HG03558 (cell line): Measurements from ENCODE around the gene SPATC1L.

Experiments used
- ATAC-seq: cut with Tn5 transposase; IDR thresholded peaks from one replicate; pipeline ENCODE4 v1.9.1; 2021; ENCODE audit warnings: moderate number of reproducible peaks; ENCODE audit not compliant: unreplicated experiment; ENCODE audit errors: extremely low read depth

Gene SPATC1L

GRCh38 chr21:46168238-46168637 is 16.0 kb downstream of the SPATC1L start:
- no peak for ATAC-seq

GRCh38 chr21:46165098-46165497 is 19.2 kb downstream of the SPATC1L start:
- no peak for ATAC-seq

GRCh38 chr21:46163380-46163779 is 20.9 kb downstream of the SPATC1L start:
- ATAC-seq, result no peak

- ATAC-seq, result no peak
Measured at GRCh38 chr21:46161633-46162592, 22.3 kb downstream of the SPATC1L start.

- no peak for ATAC-seq
Measured at GRCh38 chr21:46160907-46161632, 23.2 kb downstream of the SPATC1L start.

- no peak for ATAC-seq
Measured at GRCh38 chr21:46160657-46160906, 23.7 kb downstream of the SPATC1L start.

GRCh38 chr21:46159841-46160656 is 24.2 kb downstream of the SPATC1L start:
- ATAC-seq, result no peak

GRCh38 chr21:46159390-46159789 is 24.9 kb downstream of the SPATC1L start:
- ATAC-seq, result no peak

GRCh38 chr21:46158666-46159300 is 25.5 kb downstream of the SPATC1L start:
- no peak for ATAC-seq

GRCh38 chr21:46157987-46158451 is 26.2 kb downstream of the SPATC1L start:
- ATAC-seq, result no peak

GRCh38 chr21:46157396-46157986 is 26.8 kb downstream of the SPATC1L start:
- ATAC-seq, result no peak

- no peak for ATAC-seq
Measured at GRCh38 chr21:46156678-46157077, 27.6 kb downstream of the SPATC1L start.

GRCh38 chr21:46156378-46156645 is 27.9 kb downstream of the SPATC1L start:
- ATAC-seq, result no peak

- ATAC-seq, result no peak
Measured at GRCh38 chr21:46155514-46156377, 28.5 kb downstream of the SPATC1L start, which contains the start of gene FTCD. FTCD (minus strand) TSS chr21:46155579; CDS start chr21:46155523, 56 bp downstream.

GRCh38 chr21:46154955-46155513 is 29.2 kb downstream of the SPATC1L start:
- no peak for ATAC-seq

- ATAC-seq, result no peak
Measured at GRCh38 chr21:46154155-46154954, 29.9 kb downstream of the SPATC1L start.

- no peak for ATAC-seq
Measured at GRCh38 chr21:46153247-46154154, 30.8 kb downstream of the SPATC1L start.
